ENCODE data around the gene ZDHHC8. TPM values are rescaled to one million over a fixed set of nuclear protein-coding genes. Genes with fewer than 3 reads are reported as not detected.

ZDHHC8 gene
- total RNA-seq, 1 experiment from 2014 or later: 51.7 TPM

GRCh38 chr22:20113551-20114310 is 17.9 kb upstream of the ZDHHC8 start:
- no peak overlapping the region for H3K18ac ChIP-seq (ENCODE audit: insufficient read length, low read depth, low read length)
- H2BK15ac ChIP-seq (ENCODE audit: low read depth, low read length): no peak overlapping the region
- H3K4me1 Mint-ChIP-seq: peaks cover 3% of the 10 kb centered on the region in 2 experiments
- H4K20me1 ChIP-seq (ENCODE audit: control insufficient read depth, insufficient read depth, insufficient read length): no peaks in the 10 kb centered on the region
- peaks cover 3% of the 10 kb centered on the region for H3K79me1 ChIP-seq (ENCODE audit: insufficient read depth, low read depth, low read length, poor library complexity, severe bottlenecking)
- no peak overlapping the region for H2BK5ac ChIP-seq (ENCODE audit: insufficient read length, low read length)
- no peak overlapping the region for H3K23ac ChIP-seq (ENCODE audit: insufficient read length, low read depth, low read length)
- no peaks in the 10 kb centered on the region; the same call in 1 of the 2 replicates for H3K27me3 Mint-ChIP-seq (ENCODE audit: low read depth)
- no peak overlapping the region for H4K5ac ChIP-seq (ENCODE audit: insufficient read length, low read depth, low read length)
- no peak overlapping the region for H3K9ac ChIP-seq (ENCODE audit: extremely low read depth, insufficient read length, low read length)
- H3K56ac ChIP-seq (ENCODE audit: insufficient read length, low read depth, low read length): no peak overlapping the region
- H4K8ac ChIP-seq (replicated peaks; ENCODE audit: insufficient read length, low read depth, low read length): no peak overlapping the region
- H4K91ac ChIP-seq (ENCODE audit: insufficient read length, low read depth, low read length): no peak overlapping the region
- H3K14ac ChIP-seq (ENCODE audit: insufficient read depth, low read length): no peak overlapping the region
- no CpG with 5 or more reads among the region's 19 CpGs for WGBS (ENCODE audit: extremely low coverage, insufficient read length, low lambda C conversion rate)
- no peak overlapping the region for H3K27ac ChIP-seq (ENCODE audit: insufficient read length, low read depth, low read length)
- H3K4me2 ChIP-seq (ENCODE audit: insufficient read depth, insufficient read length, low read length): no peak overlapping the region
- no peak overlapping the region for H2AK5ac ChIP-seq (ENCODE audit: insufficient read length, low read length)
- H2BK20ac ChIP-seq (ENCODE audit: low read depth, low read length, poor library complexity, severe bottlenecking): no peak overlapping the region
- DNase-seq: no peak
- H3K79me2 ChIP-seq (ENCODE audit: insufficient read depth, low read length): peaks cover 11% of the 10 kb centered on the region; the same call in 1 of the 2 replicates
- H3K27me3 ChIP-seq (ENCODE audit: insufficient read depth, low read length): no peaks in the 10 kb centered on the region
- no peaks in the 10 kb centered on the region for H3K9me3 ChIP-seq (ENCODE audit: control insufficient read depth, low read depth, low read length)
- peaks cover 8% of the 10 kb centered on the region for H3K23me2 ChIP-seq (ENCODE audit: insufficient read length, low read depth, low read length, poor library complexity, severe bottlenecking)
- peaks cover 20 to 57% (median 43%) of the 10 kb centered on the region in 3 experiments; a peak in 6 of 7 replicates for H3K36me3 Mint-ChIP-seq (ENCODE audit: insufficient read depth in 1 of 3, low read depth in 3 of 3)
- no peak overlapping the region for H3K4me3 Mint-ChIP-seq
- no peak for TF ChIP-seq CTCF (conservative IDR thresholded peaks at IDR 0.05)
- no peaks in the 10 kb centered on the region for H3K4me1 ChIP-seq (ENCODE audit: insufficient read depth, low read length)
- H2BK12ac ChIP-seq (ENCODE audit: insufficient read length, low read depth, low read length): no peak overlapping the region
- H2BK120ac ChIP-seq (ENCODE audit: low read depth, low read length, poor library complexity, severe bottlenecking): no peak overlapping the region
- H3T11ph ChIP-seq (ENCODE audit: low read length): no peak overlapping the region
- H3K27ac Mint-ChIP-seq: peak overlapping the region in 2 of 3 experiments; percentile 23 to 55; a peak in 3 of 7 replicates
- H3K9me3 Mint-ChIP-seq: no peaks in the 10 kb centered on the region
- no peak overlapping the region for H3K4ac ChIP-seq (ENCODE audit: low read depth, low read length)
- H2AFZ ChIP-seq (ENCODE audit: low read length): no peak overlapping the region
